DMS53 (cell line): ENCODE measurements around the gene EXOG.

Experiments used
- DNase-seq: peaks from one replicate; lab custom pipeline; 2025; lab: John Stamatoyannopoulos, UW

EXOG gene, protein sequence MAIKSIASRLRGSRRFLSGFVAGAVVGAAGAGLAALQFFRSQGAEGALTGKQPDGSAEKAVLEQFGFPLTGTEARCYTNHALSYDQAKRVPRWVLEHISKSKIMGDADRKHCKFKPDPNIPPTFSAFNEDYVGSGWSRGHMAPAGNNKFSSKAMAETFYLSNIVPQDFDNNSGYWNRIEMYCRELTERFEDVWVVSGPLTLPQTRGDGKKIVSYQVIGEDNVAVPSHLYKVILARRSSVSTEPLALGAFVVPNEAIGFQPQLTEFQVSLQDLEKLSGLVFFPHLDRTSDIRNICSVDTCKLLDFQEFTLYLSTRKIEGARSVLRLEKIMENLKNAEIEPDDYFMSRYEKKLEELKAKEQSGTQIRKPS

DNA sequence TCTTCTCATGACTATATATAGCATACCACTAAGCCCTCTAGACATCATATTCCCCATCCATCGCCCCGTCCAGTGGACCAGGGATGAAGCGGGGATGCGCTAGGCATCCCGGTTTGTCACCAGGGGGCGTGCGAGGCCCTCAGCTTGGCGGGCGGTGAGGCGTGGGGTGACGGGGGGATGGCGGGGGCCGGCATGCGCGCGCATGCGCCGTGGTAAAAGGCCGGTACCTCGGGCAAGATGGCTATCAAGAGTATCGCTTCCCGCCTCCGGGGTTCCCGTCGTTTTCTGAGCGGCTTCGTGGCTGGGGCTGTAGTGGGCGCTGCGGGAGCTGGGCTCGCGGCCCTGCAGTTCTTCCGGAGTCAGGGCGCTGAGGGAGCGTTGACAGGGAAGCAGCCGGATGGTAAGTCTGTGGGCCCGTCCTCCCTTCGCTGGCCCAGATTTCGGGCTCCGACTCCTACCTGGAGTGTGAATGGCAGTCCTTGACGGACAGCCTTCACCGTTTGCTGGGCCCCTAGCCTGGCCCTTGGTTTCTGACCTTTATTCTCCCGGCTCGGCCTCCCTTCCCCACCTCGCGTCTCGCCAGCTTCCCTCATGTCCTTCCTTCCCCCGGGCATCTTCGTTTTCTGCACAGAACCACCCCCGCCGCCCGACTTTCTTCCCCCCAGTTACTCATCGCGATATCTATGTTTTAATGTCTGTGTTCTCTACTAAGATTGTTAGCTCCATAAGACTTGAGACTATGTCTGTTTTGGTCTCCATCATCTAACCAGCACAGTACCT lies at the start of gene EXOG:
Gene EXOG (plus strand): TSS at position 210 of the 780 bp plus-strand sequence. CDS start 28 bp downstream, at position 238.
- peak; percentile 79 for DNase-seq

DNA sequence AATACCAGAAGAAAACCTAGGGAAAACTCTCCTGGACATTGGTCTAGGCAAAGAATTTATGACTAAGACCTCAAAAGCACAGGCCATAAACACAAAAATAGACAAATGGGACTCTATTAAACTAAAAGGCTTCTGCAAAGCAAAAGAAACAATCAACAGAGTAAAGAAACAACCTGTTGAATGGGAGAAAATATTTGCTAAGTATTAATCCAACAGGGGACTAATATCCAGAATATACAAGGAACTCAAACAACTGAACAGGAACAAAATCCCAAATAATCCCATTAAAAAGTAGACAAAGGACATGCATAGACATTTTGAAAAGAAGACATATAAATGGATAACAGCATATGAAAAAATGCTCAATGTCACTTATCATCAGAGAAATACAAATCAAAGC lies 49.3 kb upstream of the EXOG start:
- no peak for DNase-seq

DNA sequence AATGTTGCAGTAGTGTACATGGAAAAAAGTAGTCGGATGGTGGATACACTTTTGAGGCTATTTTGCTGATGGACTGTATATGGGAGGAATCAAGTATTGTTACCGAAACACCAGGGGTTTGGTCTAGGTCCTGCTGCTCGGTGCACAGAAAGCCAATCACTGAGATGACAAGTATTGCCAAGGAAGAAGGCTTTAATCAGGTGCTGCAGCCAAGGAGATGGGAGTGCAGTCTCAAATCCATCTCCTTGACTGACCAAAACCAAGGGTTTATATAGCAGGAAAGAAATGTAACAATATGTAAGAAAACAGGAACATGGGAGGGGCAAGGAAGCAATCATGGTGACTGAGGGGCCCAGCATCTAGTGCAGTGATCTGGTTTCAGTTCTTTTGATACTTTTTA lies 45.3 kb upstream of the EXOG start:
- DNase-seq, result no peak

DNA sequence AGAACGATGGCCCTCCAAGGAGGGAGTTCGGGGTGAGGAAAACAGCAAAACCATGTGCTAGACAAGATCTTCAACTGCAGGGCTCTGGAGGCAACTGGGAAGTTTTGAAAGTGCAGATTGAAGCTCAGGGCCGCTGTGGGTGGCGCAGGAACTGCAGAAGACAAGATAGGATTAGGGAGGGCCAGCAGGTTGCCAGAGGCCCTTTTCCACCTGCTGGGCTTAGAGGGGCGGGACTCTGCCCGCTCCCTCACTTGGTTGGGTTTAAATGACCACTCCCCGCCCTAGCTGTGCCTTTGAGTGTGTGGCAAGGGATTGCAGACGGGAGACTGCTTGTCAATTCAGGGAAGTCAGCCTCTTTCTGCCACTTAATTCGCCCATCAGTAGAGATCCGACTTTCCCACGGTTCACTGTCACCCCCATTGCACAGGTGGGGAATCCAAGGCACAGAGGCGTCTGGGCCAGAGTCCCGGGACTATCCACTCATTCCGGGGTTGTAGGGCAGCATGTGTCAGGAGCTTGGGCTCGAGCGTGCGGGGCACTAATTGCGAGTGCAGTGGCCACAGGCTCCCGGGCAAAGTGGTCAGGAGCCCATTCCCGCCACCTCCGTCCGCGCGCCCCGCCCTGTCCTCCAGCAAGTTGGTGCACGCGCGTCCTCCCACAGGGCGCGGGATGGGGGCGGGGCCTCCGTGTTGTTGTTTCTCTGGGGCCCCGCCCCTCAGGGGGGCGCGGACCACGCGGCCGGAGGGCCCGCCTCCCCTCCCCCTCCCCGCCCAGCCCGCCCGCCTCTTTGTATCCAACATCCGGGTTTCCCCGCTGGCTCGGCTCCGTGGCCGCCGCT lies 42.8 kb upstream of the EXOG start, which contains the start of gene ACVR2B:
Gene ACVR2B (plus strand): TSS at position 816 of the 838 bp plus-strand sequence. CDS start 433 bp downstream, outside the sequence.
- peak; percentile 80 for DNase-seq

DNA sequence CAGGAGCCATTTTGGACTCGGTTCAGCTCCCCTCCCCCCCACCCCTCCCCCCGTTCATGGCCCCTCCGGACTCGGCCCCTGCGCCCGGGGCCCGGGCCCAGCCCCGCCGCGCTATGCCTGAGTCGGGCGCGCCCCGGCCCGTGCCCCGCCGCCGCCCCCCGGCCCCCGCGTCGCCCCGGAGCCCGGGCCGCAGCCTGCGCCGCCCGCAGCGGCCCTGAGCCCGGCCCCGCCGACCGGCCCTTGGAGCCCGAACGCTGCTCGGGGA lies 42.3 kb upstream of the EXOG start:
- DNase-seq, result no peak

DNA sequence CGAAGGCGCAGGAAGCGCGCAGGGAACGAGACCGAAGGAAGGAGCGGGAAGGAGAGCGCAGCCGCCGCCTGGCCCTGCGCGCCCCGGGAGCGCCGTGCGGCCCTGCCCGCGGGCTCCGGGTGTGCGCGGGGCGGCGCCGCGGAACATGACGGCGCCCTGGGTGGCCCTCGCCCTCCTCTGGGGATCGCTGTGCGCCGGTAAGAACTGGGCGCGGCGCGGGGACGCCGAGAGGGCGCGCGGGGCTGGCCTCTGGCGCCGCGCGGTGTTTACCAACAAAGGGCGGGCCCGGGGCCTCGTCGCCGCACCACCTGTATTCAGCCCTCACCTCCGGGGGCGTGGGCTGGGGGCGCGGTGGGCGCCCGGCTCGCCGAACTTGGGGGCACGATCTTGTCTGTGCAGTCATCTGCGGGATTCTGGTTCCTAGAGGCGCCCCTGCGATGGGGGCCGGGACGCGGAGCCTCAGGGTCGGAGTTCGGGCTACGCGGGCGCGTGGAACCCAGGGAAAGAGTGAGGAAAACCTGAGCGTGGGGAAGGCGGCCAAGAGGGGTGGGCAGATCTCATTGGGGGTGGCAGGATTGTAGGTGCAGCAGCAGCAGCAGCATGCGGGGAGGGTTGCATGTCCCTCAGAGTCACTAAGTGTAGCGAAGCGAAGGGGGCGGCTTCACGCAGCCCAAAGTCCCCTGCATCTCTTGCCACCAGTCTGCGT lies 41.8 kb upstream of the EXOG start:
- peak; percentile 49 for DNase-seq

DNA sequence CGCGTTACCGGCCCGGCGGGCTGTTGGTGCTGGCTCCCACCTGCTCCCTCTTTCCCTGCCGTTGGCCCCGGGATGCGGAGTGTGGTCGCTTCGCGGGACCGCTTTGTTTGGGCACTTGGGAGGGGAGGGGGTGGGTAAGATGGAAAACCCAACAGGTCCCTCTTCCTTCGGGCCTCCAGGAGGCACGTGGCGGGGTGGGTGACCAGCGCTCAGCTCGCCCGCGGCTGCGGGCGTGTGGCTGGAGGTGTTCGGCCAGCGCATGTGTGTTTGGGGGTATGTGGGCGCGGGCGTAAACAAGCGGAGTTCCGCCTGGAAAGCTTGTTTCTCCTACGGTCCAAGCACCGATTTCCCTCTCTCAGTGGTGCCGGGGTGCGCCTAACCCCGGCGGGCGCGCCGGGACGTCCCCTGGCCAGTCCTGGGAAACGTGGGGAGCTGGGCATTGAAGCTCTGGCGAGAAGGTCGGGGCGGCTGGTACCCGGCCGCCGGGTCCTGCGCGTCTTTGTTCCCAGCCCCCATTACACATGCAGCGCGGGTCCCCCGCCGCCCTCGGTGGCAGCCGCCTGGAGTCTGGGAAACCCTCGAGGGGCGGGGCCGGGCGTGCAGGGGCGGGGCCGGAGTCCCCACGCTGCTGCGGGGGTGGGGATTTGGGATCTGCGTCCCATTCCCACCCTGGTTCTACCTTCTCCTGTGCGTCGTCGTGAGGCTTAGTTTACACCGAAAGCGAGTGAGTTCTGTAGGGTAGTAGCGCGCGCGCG lies 41.1 kb upstream of the EXOG start:
- peak; percentile 78 for DNase-seq

DNA sequence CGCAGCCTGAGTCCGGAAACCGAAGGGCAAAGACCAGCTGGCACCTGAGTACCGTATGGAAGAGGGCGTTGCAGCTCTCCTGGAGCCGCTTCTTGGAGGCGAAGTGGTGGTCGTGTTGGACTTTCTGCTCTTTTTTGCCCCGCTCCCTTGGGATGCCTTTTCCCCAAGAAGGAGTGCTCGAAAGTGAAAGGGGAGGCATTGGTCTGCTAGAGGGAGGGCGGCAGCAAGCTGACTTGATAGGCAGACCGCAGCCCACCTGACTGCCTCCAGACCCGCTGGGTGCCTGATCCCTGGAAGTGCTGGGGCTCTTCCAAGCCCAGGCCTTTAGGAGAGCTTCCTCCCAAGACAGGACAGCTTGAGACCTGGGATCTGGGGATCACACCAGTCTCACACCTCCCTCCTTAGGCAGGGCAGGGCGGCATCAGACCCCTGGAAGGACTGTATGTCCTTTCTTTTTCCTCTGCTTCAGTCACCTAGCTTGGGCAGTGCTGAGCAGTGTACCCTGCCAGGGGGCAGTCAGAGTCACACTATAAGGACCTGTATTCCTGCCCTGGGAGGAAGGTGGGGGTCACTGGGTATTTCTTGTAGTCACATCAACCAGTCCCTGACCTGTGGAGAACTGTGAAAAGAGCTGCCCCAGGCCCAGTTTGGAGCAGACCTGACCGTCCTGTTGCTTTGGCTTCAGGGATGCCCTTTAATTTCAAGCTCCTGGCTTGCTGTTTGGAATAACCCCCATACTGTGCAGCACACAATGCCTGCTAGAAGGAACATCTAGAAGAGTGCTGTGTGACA lies 40.3 kb upstream of the EXOG start:
- DNase-seq, result no peak

DNA sequence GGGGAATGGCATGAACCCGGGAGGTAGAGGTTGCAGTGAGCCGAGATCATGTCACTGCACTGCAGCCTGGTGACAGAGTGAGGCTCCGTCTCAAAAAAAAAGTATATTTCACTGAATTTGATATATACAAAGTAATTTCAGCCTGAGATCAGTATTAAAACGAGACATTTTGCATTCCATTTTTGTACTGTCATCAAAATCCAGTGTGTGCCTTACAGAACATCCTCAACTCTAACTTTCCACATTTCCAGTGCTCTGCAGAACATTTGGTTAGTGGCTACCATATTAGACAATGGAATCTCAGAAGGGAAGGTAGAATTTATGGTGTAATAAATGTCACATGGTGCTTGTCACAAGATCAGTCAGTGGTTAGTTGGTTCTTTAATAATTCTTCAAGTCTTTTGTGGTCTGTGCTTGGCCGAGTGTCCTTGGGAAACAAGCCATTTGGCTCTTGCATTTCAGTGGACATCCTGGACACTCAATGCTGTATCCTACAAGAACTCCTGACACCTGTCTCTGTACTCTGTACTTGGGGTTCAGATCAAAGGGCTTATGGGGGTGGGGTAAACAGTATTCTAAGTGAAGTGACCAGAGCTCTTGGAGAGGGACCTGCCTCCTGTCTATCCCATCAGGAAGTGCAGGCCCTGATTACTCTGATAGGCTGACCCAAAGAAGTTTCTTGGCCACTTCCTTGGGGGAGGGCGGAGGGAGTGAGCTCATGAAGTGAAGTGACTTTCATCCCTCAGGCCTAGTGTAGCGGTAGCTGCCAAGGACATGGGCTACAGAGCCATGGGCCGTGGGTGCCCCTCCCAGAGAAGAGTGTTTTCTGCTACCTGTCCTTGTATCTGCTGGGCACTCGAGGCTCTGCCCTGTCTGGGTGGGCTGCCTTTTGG lies 38.8 kb upstream of the EXOG start:
- DNase-seq, result no peak

DNA sequence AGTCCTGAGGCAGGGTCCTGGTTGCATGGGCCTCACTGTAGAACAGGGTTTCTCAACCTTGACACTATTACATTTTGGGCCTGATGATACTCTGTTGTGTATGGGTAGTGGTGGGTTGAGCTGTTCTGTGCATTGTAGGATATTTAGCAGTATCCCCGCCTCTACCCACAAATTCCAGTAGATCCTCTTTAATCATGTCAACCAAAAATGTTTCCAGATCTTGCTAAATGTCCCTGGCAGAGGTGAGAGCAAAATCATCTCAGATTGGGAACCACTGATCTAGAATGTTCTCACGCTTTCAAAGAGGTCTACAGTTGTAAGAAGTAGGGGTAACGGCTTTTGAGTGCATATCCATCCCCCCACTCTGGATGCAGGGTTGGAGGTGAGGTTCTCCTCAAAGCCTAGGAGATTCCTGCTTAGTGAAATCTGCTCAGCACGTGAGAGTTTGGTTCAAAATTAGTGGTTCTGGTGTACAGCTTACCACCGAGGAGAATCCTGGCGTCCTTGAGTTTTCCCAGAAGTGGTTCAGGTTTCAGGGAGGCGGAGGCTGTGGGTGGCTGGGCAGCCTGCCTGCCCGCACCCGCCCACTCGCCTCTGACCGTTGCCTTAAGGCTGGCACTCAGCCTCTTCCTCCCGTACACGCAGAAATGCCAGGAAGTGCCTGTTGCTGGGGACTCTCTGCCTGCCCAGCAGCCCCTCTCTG lies 37.2 kb upstream of the EXOG start:
- no peak for DNase-seq

DNA sequence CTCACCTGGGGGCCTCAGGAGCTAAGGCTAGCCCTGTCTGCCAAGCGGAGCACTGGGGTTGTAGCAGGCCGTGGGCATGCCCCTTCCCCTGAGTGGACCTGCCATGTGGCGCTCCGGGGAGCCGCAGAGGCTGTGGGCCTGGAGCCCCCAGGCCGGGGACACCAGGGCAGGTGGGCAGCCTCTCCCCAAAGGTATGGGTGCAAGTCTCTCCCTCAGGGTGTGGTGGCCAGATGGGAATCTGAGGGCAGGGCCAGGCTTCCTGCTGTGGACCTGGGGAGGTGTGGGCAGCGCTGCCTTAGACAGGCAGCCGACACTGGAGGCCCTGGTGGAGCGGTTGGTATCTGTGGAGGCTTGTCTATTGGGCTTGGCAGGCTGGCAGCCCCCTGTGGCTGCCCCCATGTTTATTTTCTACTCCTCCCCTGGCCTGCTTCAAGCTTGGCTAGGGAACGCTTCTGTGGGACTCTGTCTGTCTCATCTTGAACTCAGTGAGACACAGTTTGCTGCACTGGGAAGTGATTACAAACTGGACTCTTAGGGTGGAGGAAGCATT lies 36.6 kb upstream of the EXOG start:
- no peak for DNase-seq

DNA sequence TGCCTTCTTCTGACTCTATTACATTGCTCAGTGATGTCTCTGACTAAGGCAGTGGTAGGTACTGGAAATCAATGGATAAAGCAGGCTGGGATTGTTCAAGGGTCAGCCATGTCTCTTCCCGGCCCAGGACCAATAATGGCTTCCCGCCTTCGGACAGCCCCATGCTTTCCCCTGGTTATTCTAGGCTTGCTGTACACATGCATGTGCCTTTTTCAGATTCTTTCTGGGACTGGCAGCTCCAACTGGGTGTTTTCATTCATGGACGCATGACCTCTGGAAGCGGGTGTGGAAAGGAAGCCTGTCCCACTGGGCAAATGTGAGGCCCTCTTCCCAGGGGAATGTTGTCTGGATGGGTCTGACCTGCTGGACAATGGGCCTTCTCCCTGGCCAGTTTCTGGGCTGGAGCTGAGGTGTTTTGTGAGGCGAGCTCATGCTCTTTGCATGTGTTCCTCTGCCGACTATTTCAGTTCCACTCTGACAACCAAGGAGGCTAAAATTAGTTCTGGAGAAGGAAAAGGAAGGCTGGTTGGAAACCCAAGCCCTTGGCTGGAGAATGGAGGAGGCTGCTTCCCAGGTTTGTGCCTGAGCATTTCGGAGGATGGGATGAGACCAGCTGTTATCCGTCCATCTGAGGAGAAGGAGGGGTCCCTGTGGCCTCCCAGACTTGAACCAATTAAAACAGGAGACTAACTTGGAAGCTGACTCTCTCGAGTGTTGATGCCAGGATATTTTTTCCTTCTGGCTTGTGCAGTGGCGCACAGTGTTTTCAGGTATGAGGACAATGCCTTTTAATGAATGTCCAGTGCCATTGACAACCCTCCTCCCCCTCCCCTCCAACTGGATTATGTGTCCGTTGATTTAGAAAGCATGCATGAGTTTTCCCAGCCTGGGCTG lies 35.5 kb upstream of the EXOG start:
- no peak for DNase-seq

DNA sequence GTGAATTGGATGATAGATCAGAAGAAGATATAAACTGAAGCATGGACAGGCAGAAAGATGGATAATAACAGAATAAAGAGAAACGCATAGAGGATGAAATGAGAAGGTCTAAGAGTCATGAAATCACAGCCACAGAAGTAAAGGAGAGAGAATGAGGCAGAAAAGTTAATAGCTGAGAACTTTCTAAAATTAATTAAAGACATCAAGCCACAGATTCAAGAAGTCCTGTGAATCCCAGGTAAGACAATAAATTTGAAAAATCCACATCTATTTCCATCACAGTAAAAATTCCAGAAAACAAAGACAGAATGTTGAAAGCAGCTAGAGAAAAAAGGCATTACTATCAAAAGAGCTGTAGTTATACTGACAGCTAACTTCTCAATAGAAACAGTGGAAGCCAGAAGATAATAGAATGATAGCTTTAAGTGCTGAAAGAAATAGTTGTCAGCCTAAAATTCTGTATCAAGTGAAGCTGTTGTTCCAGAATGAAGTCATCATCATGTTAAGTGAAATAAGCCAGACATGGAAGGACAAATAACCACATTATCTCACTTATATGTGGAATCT lies 30.5 kb upstream of the EXOG start:
- no peak for DNase-seq

DNA sequence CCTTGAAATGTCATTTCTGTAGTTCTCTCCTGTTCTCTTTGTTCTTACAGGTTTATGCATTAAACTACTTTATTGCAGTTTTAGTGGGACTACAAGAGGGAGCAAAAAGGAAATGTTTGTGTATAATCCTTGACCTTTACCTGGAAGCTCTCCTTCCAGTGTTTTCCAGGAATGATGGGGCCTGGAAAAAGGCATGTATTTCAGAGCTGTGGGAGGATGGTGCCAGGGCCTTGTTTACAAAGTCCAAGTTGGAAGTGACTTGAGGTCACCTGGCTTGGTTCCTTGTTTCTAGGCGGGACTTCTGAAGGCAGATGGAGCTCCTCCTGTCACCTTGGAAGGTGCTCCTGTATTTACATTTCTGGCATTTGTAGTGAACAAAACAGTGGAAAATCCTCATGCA lies 27.4 kb upstream of the EXOG start:
- DNase-seq, result no peak

DNA sequence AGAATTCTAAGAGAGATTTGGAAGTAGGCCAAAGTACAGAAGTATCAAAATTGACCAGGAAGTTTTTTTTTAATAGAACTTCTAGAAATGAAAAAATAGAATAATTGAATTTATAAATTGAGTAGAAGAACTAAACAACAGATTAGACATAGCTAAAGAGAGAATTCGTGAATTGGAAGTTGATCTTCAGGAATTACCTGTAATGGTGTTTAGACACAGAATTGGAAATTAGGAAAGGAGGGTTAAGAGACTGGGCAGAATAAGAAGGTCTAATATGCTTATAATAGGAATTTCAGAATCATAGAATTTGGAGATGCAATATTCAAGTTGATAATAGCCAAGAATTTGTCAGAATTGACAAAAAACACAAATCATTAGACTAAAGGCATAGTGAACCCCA lies 26.3 kb upstream of the EXOG start:
- DNase-seq, result no peak

DNA sequence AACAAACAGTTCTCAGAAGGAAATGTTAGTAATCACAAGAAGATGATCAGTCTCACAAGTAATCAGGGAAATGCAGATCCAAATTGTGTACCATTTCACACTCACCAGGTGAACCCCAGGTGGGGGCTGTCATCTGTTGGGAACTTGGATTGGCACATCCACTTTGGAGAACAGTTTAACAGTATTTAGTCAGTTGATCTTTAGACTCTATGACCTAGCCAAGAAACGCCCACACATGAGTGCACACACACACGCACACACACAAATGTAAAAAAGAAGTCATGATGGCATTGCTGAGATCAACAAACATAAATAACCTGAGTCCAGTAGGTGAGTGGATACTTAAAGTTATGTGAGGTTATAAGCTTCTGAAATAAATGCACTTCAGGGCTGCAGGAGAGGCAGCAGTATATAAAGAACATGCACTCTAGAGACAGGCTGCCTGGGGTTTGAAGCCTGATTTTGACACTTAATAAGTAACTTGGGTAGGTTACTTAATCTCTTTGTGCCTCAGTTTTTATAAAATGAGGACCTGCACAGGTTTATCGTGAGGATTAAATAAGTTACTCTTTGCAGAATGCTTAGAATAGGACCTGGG lies 24.8 kb upstream of the EXOG start:
- no peak for DNase-seq

DNA sequence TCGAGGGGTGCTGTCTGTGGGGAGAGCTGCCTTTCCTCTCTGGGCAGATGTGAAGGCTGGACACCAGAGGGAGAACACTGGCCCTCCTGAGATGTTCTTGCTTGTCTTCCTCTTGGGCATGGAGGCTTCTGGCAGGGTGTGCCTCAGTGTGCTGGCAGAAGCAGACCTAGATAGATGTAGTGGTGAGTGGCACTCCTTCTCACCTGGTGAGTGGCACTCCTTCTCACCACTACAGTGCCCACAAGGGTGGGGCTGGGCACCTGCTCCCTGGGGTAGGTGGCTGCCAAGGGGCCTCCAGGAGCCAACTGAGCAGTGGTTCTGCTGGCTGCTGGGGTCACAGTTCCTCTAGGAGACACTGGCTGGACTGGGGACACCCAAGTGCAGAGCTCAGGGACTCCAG lies 23.8 kb upstream of the EXOG start:
- DNase-seq, result no peak
